ENCODE data around the gene PKP3. TPM values are rescaled to one million over a fixed set of nuclear protein-coding genes. Genes with fewer than 3 reads are reported as not detected.
A peak's percentile ranks its signal among the peaks of the same experiment; 100 is the strongest.
"Not testable (repeated sequence)": the region's sequence is repeated elsewhere in the genome, so short reads cannot be mapped to it uniquely, and the experiment has no call there.

PKP3 gene
- total RNA-seq, 1 donor, result 5.6 TPM

- DNase-seq (ENCODE audit: low read depth), result peak; percentile 31
- TF ChIP-seq, protein P1, sequence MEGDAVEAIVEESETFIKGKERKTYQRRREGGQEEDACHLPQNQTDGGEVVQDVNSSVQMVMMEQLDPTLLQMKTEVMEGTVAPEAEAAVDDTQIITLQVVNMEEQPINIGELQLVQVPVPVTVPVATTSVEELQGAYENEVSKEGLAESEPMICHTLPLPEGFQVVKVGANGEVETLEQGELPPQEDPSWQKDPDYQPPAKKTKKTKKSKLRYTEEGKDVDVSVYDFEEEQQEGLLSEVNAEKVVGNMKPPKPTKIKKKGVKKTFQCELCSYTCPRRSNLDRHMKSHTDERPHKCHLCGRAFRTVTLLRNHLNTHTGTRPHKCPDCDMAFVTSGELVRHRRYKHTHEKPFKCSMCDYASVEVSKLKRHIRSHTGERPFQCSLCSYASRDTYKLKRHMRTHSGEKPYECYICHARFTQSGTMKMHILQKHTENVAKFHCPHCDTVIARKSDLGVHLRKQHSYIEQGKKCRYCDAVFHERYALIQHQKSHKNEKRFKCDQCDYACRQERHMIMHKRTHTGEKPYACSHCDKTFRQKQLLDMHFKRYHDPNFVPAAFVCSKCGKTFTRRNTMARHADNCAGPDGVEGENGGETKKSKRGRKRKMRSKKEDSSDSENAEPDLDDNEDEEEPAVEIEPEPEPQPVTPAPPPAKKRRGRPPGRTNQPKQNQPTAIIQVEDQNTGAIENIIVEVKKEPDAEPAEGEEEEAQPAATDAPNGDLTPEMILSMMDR (IDR thresholded peaks at IDR 0.05; ENCODE audit: insufficient read depth, low read length), result no peak
Measured at GRCh38 chr11:358129-358800, 35.7 kb upstream of the PKP3 start.

GRCh38 chr11:359181-359714, 34.8 kb upstream of the PKP3 start:
- DNase-seq (ENCODE audit: low read depth), result no peak
- no peak overlapping the region for H3K4me3 ChIP-seq (ENCODE audit: low read depth, low read length)
- TF ChIP-seq, protein P1 (IDR thresholded peaks at IDR 0.05; ENCODE audit: insufficient read depth, low read length), result no peak

More at GRCh38 chr11:358129-358800, 35.7 kb upstream of the PKP3 start:
- H3K4me3 ChIP-seq (ENCODE audit: low read depth, low read length), result no peak overlapping the region

DNA sequence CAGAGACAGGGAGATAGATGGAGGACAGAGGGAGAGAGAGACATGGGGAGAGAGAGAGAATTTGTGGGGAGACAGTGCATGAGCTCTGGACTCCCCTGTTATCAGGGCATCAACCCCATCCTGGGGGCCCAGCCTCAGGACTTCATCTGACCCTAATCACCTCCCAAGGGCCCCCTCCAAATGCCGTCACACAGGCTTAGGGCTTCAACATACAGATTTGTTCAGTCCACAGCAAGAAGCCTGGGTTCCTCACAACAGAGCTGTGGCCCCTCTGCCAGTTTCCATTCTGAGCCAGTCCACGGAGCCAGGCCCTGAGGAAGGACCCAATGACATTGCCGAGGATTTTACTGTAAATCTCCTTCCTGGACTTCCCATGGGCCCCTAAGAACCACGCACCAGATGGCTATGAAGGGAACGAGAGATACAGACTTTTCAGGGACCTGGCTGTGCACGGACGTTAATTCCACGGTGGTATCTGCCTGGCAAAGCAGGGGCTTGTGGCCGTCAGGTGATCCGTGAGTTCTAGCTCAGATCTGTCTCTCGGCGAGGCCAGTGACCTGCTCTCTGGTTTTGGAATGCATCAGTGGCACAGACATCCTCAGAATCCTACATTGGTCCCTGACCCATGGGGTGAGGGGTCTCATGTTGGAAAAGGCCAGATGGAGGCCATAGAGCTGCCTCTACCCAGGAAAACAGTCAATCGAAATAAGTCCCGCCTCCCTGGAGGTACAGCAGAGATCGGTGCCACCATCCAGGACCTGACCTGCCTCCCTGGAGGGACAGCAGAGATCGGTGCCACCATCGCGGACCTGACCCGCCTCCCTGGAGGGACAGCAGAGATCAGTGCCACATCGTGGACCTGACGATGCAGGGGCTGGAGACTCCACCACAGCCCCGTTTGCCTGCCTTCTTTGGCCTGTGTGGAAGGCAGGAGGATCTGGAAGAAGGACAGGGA, 33.4 kb upstream of the PKP3 start:
- H3K4me3 ChIP-seq (ENCODE audit: low read depth, low read length), result no peak overlapping the region
- DNase-seq (ENCODE audit: low read depth), result no peak
- TF ChIP-seq, protein P1 (IDR thresholded peaks at IDR 0.05; ENCODE audit: insufficient read depth, low read length), result no peak

- TF ChIP-seq, protein P1 (IDR thresholded peaks at IDR 0.05; ENCODE audit: insufficient read depth, low read length), result no peak
- no peak for DNase-seq (ENCODE audit: low read depth)
- no peak overlapping the region for H3K4me3 ChIP-seq (ENCODE audit: low read depth, low read length)
Measured at GRCh38 chr11:362642-363442, 31.2 kb upstream of the PKP3 start.

DNA sequence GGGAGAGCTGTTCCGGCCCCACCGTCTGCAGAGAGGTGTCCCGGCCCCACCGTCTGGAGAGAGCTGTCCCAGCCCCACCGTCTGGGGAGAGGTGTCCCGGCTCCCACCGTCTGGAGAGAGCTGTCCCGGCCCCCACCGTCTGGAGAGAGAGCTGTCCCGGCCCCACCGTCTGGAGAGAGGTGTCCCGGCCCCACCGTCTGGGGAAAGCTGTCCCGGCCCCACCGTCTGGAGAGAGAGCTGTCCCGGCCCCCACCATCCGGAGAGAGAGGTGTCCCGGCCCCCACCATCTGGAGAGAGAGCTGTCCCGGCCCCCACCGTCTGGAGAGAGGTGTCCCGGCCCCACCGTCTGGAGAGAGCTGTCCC, 30.6 kb upstream of the PKP3 start:
- DNase-seq (ENCODE audit: low read depth); H3K4me3 ChIP-seq (ENCODE audit: low read depth, low read length): not testable (repeated sequence)

- TF ChIP-seq, protein P1 (IDR thresholded peaks at IDR 0.05; ENCODE audit: insufficient read depth, low read length), result peak; percentile 32
- H3K4me3 ChIP-seq (ENCODE audit: low read depth, low read length), result no peak overlapping the region
- DNase-seq (ENCODE audit: low read depth), result peak; percentile 25
Measured at GRCh38 chr11:363948-364761, 29.9 kb upstream of the PKP3 start.
